Measurements from ENCODE around the gene SCN10A.

The SCN10A gene

GRCh38 chr3:38740537-38740936 is 75.5 kb downstream of the SCN10A start:
- TF ChIP-seq CTCF (IDR thresholded peaks at IDR 0.05; ENCODE audit: control extremely low read depth, extremely low read depth, low read depth, missing control alignments) = no peak
- DNase-seq (ENCODE audit: extremely low spot score) = no peak
- POLR2A ChIA-PET = no interaction called here
- CTCF ChIA-PET = interaction anchor here (3.1 kb wide), 1 partner anchor 260 kb away, joined by 18 read pairs; no protein-coding TSS in a partner anchor

- ChIA-PET POLR2A (no interaction called here), CTCF (interaction anchor here (0.9 to 3.1 kb wide), 4 partner anchors 13 to 260 kb away, joined by 3 to 18 read pairs (median 4); no protein-coding TSS in a partner anchor)
- DNase-seq (ENCODE audit: extremely low spot score) = no peak
- no peak for TF ChIP-seq CTCF (IDR thresholded peaks at IDR 0.05; ENCODE audit: control extremely low read depth, extremely low read depth, low read depth, missing control alignments)
Observed at GRCh38 chr3:38739931-38740330, 76.1 kb downstream of the SCN10A start.

- ChIA-PET CTCF (interaction anchor here (0.9 to 3.1 kb wide), 8 partner anchors 9 to 261 kb away, joined by 3 to 18 read pairs (median 4); no protein-coding TSS in a partner anchor), POLR2A (no interaction called here)
- no peak for DNase-seq (ENCODE audit: extremely low spot score)
- TF ChIP-seq CTCF (IDR thresholded peaks at IDR 0.05; ENCODE audit: control extremely low read depth, extremely low read depth, low read depth, missing control alignments) = no peak
Observed at GRCh38 chr3:38739396-38739689, 76.7 kb downstream of the SCN10A start.

GRCh38 chr3:38738630-38739395 is 77.2 kb downstream of the SCN10A start:
- peak; percentile 52 for DNase-seq (ENCODE audit: extremely low spot score)
- peak; percentile 17 for TF ChIP-seq CTCF (IDR thresholded peaks at IDR 0.05; ENCODE audit: control extremely low read depth, extremely low read depth, low read depth, missing control alignments)
- CTCF ChIA-PET = interaction anchor here (0.9 to 3.1 kb wide), 11 partner anchors 8 to 262 kb away, joined by 3 to 18 read pairs (median 3); no protein-coding TSS in a partner anchor
- POLR2A ChIA-PET = no interaction called here

GRCh38 chr3:38731522-38731921 is 84.5 kb downstream of the SCN10A start:
- ChIA-PET CTCF (interaction anchor here (1.4 kb wide), 1 partner anchor 10 kb away, joined by 3 read pairs; no protein-coding TSS in a partner anchor), POLR2A (no interaction called here)
- TF ChIP-seq CTCF (IDR thresholded peaks at IDR 0.05; ENCODE audit: control extremely low read depth, extremely low read depth, low read depth, missing control alignments) = no peak
- no peak for DNase-seq (ENCODE audit: extremely low spot score)

GRCh38 chr3:38730281-38730680 is 85.7 kb downstream of the SCN10A start:
- POLR2A ChIA-PET = no interaction called here
- no peak for TF ChIP-seq CTCF (IDR thresholded peaks at IDR 0.05; ENCODE audit: control extremely low read depth, extremely low read depth, low read depth, missing control alignments)
- CTCF ChIA-PET = interaction anchor here (1.3 to 1.4 kb wide), 2 partner anchors 9 kb away, joined by 3 read pairs; no protein-coding TSS in a partner anchor
- DNase-seq (ENCODE audit: extremely low spot score) = no peak

Measured in GM10248 (cell line).